K562 (cell line): ENCODE measurements around the gene SLC26A1. TPM values are rescaled to one million over a fixed set of nuclear protein-coding genes. Genes with fewer than 3 reads are reported as not detected.

Source experiments
- DMBX1 ChIP-seq: fragments of 250-450 bp; sonication (Bioruptor Pico); IDR thresholded peaks from 2 replicates; pipeline ENCODE4 v1.8.0; 2022; ENCODE audit warnings: inconsistent platforms, mild to moderate bottlenecking, moderate library complexity, borderline replicate concordance
- GATAD2B ChIP-seq: fragments of 450-650 bp; IDR thresholded peaks from 2 replicates; pipeline ENCODE4 v1.6.1; 2017; ENCODE audit warnings: mild to moderate bottlenecking, borderline replicate concordance
- U2AF2 ChIP-seq: fragments of 200-400 bp; formaldehyde crosslinking; optimal IDR thresholded peaks from 2 replicates; pipeline ENCODE3; 2017; ENCODE audit warnings: low read depth, mild to moderate bottlenecking, low read length
- ZHX1 ChIP-seq: fragments of 150-350 bp; conservative IDR thresholded peaks from 2 replicates; pipeline ENCODE4 v1.6.1; 2014; ENCODE audit warnings: low read length
- ZNF592 ChIP-seq: fragments of 450-650 bp; IDR thresholded peaks from 2 replicates; pipeline ENCODE4 v1.6.1; 2017; ENCODE audit warnings: antibody characterized with exemption, mild to moderate bottlenecking
- ZSCAN29 ChIP-seq: fragments of 450-650 bp; IDR thresholded peaks from 2 replicates; pipeline ENCODE4 v1.6.1; 2017
- polyA plus RNA-seq, 8 experiments: library from polyadenylated mRNA; depleted of rRNA in 4 of 8; stranded (reverse) in 5 of 8; unstranded in 3 of 8; fragments of >200 nt; fragmentation: Nextera tagmentation in 2 of 8; fragmentation: Illumina TruSeq in 1 of 8; extraction: Ambion mirVana in 2 of 8; extraction: Trizol in 1 of 8; gene quantifications; 2 replicates each; pipeline versions ENCODE4 v1.2.1 to v1.2.3, GENCODE V29; 2011 to 2014; ENCODE audit warnings: inconsistent platforms in 1 of 8, missing spikeins in 1 of 8
- total RNA-seq, 7 experiments: library from RNA; depleted of rRNA in 6 of 7; stranded (reverse); fragments of >200 nt in 6 of 7; fragmentation: Illumina TruSeq in 2 of 7; extraction: Trizol in 2 of 7; gene quantifications; 2 replicates each; pipeline versions ENCODE4 v1.2.1 to v1.2.3, GENCODE V29; 2011 to 2021; ENCODE audit warnings: low replicate concordance in 1 of 7

The SLC26A1 gene
- total and polyA plus RNA-seq, 9 of the 15 experiments (the other 6 are each of a cell fraction or from before 2014, with no cell fraction given): 0.11 to 4.2 (median 0.95) TPM

- TF ChIP-seq ZNF592 (no peak), ZHX1 (no peak), DMBX1 (no peak), ZSCAN29 (no peak), U2AF2 (no peak), GATAD2B (no peak)
Measured at GRCh38 chr4:970854-971520, 22.2 kb downstream of the SLC26A1 start (continued).
